IMR-90 (cell line): ENCODE data around the gene PITPNM3. TPM values are rescaled to one million over a fixed set of nuclear protein-coding genes. Genes with fewer than 3 reads are reported as not detected.

ENCODE experiments used
- ATAC-seq: fragments of 200-7000 bp; cut with Tn5 transposase; 2 replicates; pipeline ENCODE4 v1.9.1; 2020; ENCODE audit warnings: low read depth, mild to moderate bottlenecking, moderate library complexity
- BruUV-seq: library from RNA; stranded (reverse); fragments of 400-500 nt; replicated peaks from 2 replicates; lab custom pipeline; 2021; lab: Mats Ljungman, UMichigan
- CTCF ChIA-PET: fragments of 300-600 bp; formaldehyde crosslinking; extraction: SDS; loops from one replicate; lab custom pipeline; 2021; ENCODE audit warnings: antibody characterized with exemption; lab: Yijun Ruan, JAX
- POLR2A ChIA-PET: fragments of 300-600 bp; sonication (Branson Sonifier 250); formaldehyde crosslinking; loops from one replicate; lab custom pipeline; 2022; ENCODE audit warnings: antibody characterized with exemption; ENCODE audit not compliant: unreplicated experiment; lab: Charles Lee
- DNase-seq: peaks from one replicate; pipeline ENCODE4 v3.0.0; 2013
- H2AFZ ChIP-seq: replicated peaks from 2 replicates; pipeline ENCODE3; 2013; ENCODE audit warnings: low read length, mild to moderate bottlenecking; ENCODE audit not compliant: poor library complexity
- H2AK5ac ChIP-seq: 2 replicates; pipeline ENCODE4 v1.6.1; 2013; ENCODE audit warnings: low read depth, low read length, inconsistent platforms
- H2AK9ac ChIP-seq: replicated peaks from 2 replicates; pipeline ENCODE3; 2013; ENCODE audit warnings: mild to moderate bottlenecking, low read depth, low read length, moderate library complexity; ENCODE audit not compliant: poor library complexity
- H2BK120ac ChIP-seq: 2 replicates; pipeline ENCODE4 v1.6.1; 2013; ENCODE audit warnings: low read depth, low read length, inconsistent platforms
- H2BK15ac ChIP-seq: 3 replicates; pipeline ENCODE4 v1.6.1; 2013; ENCODE audit warnings: low read depth, low read length, inconsistent platforms
- H2BK20ac ChIP-seq: 2 replicates; pipeline ENCODE4 v1.6.1; 2013; ENCODE audit warnings: low read depth, mild to moderate bottlenecking, inconsistent platforms, low read length, moderate library complexity
- H2BK5ac ChIP-seq: 2 replicates; pipeline ENCODE4 v1.6.1; 2013; ENCODE audit warnings: mild to moderate bottlenecking, low read depth, low read length, inconsistent platforms; ENCODE audit not compliant: poor library complexity, severe bottlenecking
- H3K14ac ChIP-seq: replicated peaks from 2 replicates; pipeline ENCODE4 v1.6.1; 2013; ENCODE audit warnings: low read depth, low read length, inconsistent platforms
- H3K18ac ChIP-seq: 2 replicates; pipeline ENCODE4 v1.6.1; 2013; ENCODE audit warnings: low read depth, low read length, control low read depth
- H3K23ac ChIP-seq: 2 replicates; pipeline ENCODE4 v1.6.1; 2013; ENCODE audit warnings: low read depth, low read length, inconsistent platforms
- H3K27ac ChIP-seq: 2 replicates; pipeline ENCODE4 v1.5.1; 2013; ENCODE audit warnings: mild to moderate bottlenecking, control low read depth, low read length; ENCODE audit not compliant: insufficient read depth
- H3K27me3 ChIP-seq: 2 replicates; pipeline ENCODE4 v1.6.1; 2013; ENCODE audit warnings: low read length; ENCODE audit not compliant: control insufficient read depth, insufficient read depth
- H3K36me3 ChIP-seq: 2 replicates; pipeline ENCODE4 v1.6.1; 2013; ENCODE audit warnings: low read length, mixed read lengths; ENCODE audit not compliant: control insufficient read depth, insufficient read depth
- H3K4ac ChIP-seq: 2 replicates; pipeline ENCODE4 v1.6.1; 2013; ENCODE audit warnings: low read depth, low read length, inconsistent platforms
- H3K4me1 ChIP-seq: 2 replicates; pipeline ENCODE4 v1.6.1; 2013; ENCODE audit warnings: low read length, mixed read lengths; ENCODE audit not compliant: control insufficient read depth, insufficient read depth
- H3K4me2 ChIP-seq: 2 replicates; pipeline ENCODE4 v1.6.1; 2013; ENCODE audit warnings: low read depth, mild to moderate bottlenecking, control low read depth, low read length, moderate library complexity
- H3K4me3 ChIP-seq: 2 replicates; pipeline ENCODE4 v1.5.1; 2013; ENCODE audit warnings: low read depth, mild to moderate bottlenecking, control low read depth, low read length, moderate library complexity; ENCODE audit not compliant: insufficient read depth
- H3K56ac ChIP-seq: 2 replicates; pipeline ENCODE4 v1.6.1; 2013; ENCODE audit warnings: low read length, inconsistent platforms; ENCODE audit not compliant: insufficient read depth; ENCODE audit errors: extremely low read depth
- H3K79me1 ChIP-seq, 2 experiments: 2 replicates each; pipeline ENCODE4 v1.6.1; 2013; ENCODE audit warnings: low read length in 2 of 2, inconsistent platforms in 1 of 2, low read depth in 1 of 2
- H3K9ac ChIP-seq: 2 replicates; pipeline ENCODE4 v1.6.1; 2013; ENCODE audit warnings: low read depth, low read length, control low read depth
- H3K9me1 ChIP-seq: 2 replicates; pipeline ENCODE4 v1.6.1; 2013; ENCODE audit warnings: low read length, inconsistent platforms; ENCODE audit not compliant: insufficient read depth
- H3K9me3 ChIP-seq: 2 replicates; pipeline ENCODE4 v1.6.1; 2013; ENCODE audit warnings: low read length; ENCODE audit not compliant: control insufficient read depth, insufficient read depth
- H4K20me1 ChIP-seq: 2 replicates; pipeline ENCODE4 v1.6.1; 2013; ENCODE audit warnings: low read length, inconsistent platforms; ENCODE audit not compliant: insufficient read depth
- H4K5ac ChIP-seq: 2 replicates; pipeline ENCODE4 v1.6.1; 2013; ENCODE audit warnings: mild to moderate bottlenecking, low read depth, low read length, control low read depth
- H4K8ac ChIP-seq, 2 experiments: 2 replicates each; pipeline ENCODE4 v1.6.1; 2013; ENCODE audit warnings: low read depth in 2 of 2, low read length in 2 of 2, control low read depth in 1 of 2, inconsistent platforms in 1 of 2
- H4K91ac ChIP-seq: 2 replicates; pipeline ENCODE4 v1.6.1; 2013; ENCODE audit warnings: low read depth, low read length, inconsistent platforms; ENCODE audit not compliant: insufficient read depth
- MXI1 ChIP-seq: IDR thresholded peaks from 2 replicates; pipeline ENCODE4 v1.6.1; 2012; ENCODE audit warnings: low read depth, mild to moderate bottlenecking, low read length, moderate library complexity, borderline replicate concordance
- RFX5 ChIP-seq: IDR thresholded peaks from 2 replicates; pipeline ENCODE4 v1.8.0; 2012; ENCODE audit warnings: low read depth, mild to moderate bottlenecking, low read length, moderate library complexity
- WGBS, 2 experiments: methylation state at CpG; one replicate each; pipeline versions ENCODE4 v1.1.5 to v1.1.7; 2013; ENCODE audit warnings: missing lambda C conversion rate in 2 of 2; ENCODE audit not compliant: insufficient read length in 1 of 2; ENCODE audit errors: extremely low coverage in 2 of 2; 5-methylcytosine and 5-hydroxymethylcytosine counted together
- dilution Hi-C: fragments of 300-500 bp; cut with HindIII; formaldehyde crosslinking; loops from one replicate; pipeline ENCODE4 v1.14.3; 2018; ENCODE audit warnings: low sequenced_read_pairs; ENCODE audit not compliant: unreplicated experiment
- in situ Hi-C: fragments of 300-500 bp; cut with MboI; formaldehyde crosslinking; loops from 3 replicates; pipeline ENCODE4 v1.14.3; 2019; ENCODE audit warnings: low sequenced_read_pairs, inconsistent platforms, mixed read lengths
- intact Hi-C: fragments of 100-400 bp; cut with micrococcal nuclease; formaldehyde crosslinking; loops from 2 replicates; pipeline ENCODE4 v1.10.0; 2022
- polyA plus RNA-seq, 3 experiments: library from polyadenylated mRNA; depleted of rRNA; stranded (reverse); fragments of >200 nt; gene quantifications; 2 replicates each; pipeline ENCODE4 v1.2.3, GENCODE V29; 2012; ENCODE audit warnings: low replicate concordance in 1 of 3
- total RNA-seq: library from RNA; depleted of rRNA; stranded (reverse); fragments of >200 nt; gene quantifications from 2 replicates; pipeline ENCODE4 v1.2.3, GENCODE V29; 2012

Gene PITPNM3
- total and polyA plus RNA-seq, 2 of the 4 experiments (the other 2 are of a cell fraction), result 0.54 to 1.7 TPM

DNA sequence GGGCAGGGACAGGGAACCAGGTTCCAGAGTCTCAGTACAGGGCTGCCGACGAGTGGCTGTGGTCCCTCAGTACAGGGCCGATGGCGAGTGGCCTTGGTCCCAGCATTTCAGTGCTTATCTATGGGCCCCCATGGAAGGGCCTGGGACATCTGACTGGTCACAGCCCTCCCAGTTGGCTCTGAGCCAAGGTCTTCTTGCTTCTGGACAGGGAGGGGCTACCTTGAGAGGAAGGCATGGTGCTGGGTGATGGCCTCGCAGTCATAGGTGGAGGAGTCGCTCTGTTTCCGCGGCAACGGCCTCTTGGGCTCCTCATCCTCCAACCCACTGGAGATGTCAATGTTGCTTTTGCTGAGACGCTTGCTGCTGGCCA is 79.6 kb downstream of the PITPNM3 start:
- CTCF ChIA-PET, result no interaction called here

More for the DNA sequence above, 79.6 kb downstream of the PITPNM3 start:
- no peak overlapping the region for H3K27ac ChIP-seq
- no peak overlapping the region for H4K8ac ChIP-seq
- no peaks in the 10 kb centered on the region for H3K36me3 ChIP-seq
- no peak overlapping the region for H2BK20ac ChIP-seq
- no peak overlapping the region for H2AFZ ChIP-seq
- no peak overlapping the region for H3K56ac ChIP-seq
- DNase-seq (no peak), ATAC-seq (no peak)
- no peak overlapping the region for H3K4me3 ChIP-seq
- no peak overlapping the region for H4K5ac ChIP-seq
- no peak overlapping the region for H2BK5ac ChIP-seq
- WGBS, 2 experiments, result no CpG with 5 or more reads among the region's 10 CpGs
- TF ChIP-seq MXI1, result no peak
- no peak for TF ChIP-seq RFX5
- H3K23ac ChIP-seq, result no peak overlapping the region
- in situ Hi-C loops, result loop anchor here (10.0 kb wide), 1 partner anchor 168 kb away; the partner anchor contains the start of genes KIAA0753 and TXNDC17
- H2AK9ac ChIP-seq, result no peak overlapping the region
- H2BK15ac ChIP-seq, result no peak overlapping the region
- intact Hi-C loops, result no loop called here
- H3K27me3 ChIP-seq, result peaks cover 12% of the 10 kb centered on the region; the same call in 1 of the 2 replicates
- H3K9ac ChIP-seq, result no peak overlapping the region
- H3K9me1 ChIP-seq, result peaks cover 6% of the 10 kb centered on the region; the same call in 1 of the 2 replicates
- no peaks in the 10 kb centered on the region for H3K9me3 ChIP-seq
- H2BK120ac ChIP-seq, result no peak overlapping the region
- no peaks in the 10 kb centered on the region for H4K20me1 ChIP-seq
- no peak overlapping the region for H3K18ac ChIP-seq
- peaks cover 7% of the 10 kb centered on the region for H3K4me1 ChIP-seq
- POLR2A ChIA-PET, result no interaction called here
- H3K14ac ChIP-seq, result no peak overlapping the region
- dilution Hi-C loops, result no loop called here
- H3K79me1 ChIP-seq, result no peaks in the 10 kb centered on the region
- H2AK5ac ChIP-seq, result no peak overlapping the region
- no peak overlapping the region for H3K4me2 ChIP-seq
- no peak overlapping the region for H3K4ac ChIP-seq
- BruUV-seq, result no TSS peak
- H4K91ac ChIP-seq, result no peak overlapping the region
